GM21360 (cell line): ENCODE results near the gene PGM1.

ENCODE experiments used
- ATAC-seq: cut with Tn5 transposase; IDR thresholded peaks from one replicate; pipeline ENCODE4 v1.9.1; 2021; ENCODE audit warnings: mild to moderate bottlenecking, moderate library complexity; ENCODE audit not compliant: unreplicated experiment

Gene PGM1

GRCh38 chr1:63600248-63600647 lies 7.0 kb downstream of the PGM1 start:
- no peak for ATAC-seq

DNA sequence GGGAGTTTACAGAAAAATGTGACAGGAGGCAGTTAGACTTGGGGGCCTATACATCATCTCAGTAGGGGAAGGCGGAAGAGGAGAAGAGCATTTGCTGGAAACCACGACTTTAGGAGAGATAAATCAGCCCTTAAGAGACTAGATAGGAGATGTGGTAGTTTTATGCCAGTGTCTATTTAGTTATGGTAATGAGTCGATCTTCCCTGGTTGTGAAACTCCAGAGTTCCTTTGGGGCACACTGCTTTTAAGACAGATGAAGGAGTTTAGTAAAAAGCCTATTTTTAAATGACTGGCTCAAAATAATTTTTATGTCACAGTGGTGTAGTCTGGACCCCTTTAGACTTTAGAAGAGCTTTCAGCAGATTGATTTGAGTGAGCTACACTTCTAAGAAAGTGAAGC lies 7.8 kb downstream of the PGM1 start:
- ATAC-seq = no peak

GRCh38 chr1:63601463-63601862 lies 8.3 kb downstream of the PGM1 start:
- no peak for ATAC-seq

DNA sequence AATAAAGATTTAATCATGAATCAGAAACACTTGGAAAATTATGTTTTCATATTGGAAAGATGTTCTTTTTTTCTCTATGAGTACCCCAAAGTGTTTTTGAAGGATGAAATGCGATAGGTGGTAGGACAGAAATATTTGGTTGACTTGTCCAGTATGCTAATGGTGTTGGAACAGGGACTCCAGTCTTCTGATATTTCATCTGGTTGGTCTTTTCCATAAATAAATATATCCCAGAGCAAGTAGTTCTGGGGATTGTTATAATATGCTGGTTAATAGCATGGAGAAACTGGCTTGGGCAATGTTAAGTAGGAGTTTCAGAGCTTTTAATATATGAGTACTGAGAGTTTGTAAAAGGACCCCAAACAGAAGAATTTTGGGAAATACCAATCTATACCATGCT lies 8.7 kb downstream of the PGM1 start:
- ATAC-seq = no peak

GRCh38 chr1:63602629-63603028 lies 9.4 kb downstream of the PGM1 start:
- no peak for ATAC-seq

GRCh38 chr1:63603810-63604209 lies 10.6 kb downstream of the PGM1 start:
- no peak for ATAC-seq

- no peak for ATAC-seq
Measured at GRCh38 chr1:63607322-63607721, 14.1 kb downstream of the PGM1 start.

- no peak for ATAC-seq
Measured at GRCh38 chr1:63611231-63611630, 18.0 kb downstream of the PGM1 start.

DNA sequence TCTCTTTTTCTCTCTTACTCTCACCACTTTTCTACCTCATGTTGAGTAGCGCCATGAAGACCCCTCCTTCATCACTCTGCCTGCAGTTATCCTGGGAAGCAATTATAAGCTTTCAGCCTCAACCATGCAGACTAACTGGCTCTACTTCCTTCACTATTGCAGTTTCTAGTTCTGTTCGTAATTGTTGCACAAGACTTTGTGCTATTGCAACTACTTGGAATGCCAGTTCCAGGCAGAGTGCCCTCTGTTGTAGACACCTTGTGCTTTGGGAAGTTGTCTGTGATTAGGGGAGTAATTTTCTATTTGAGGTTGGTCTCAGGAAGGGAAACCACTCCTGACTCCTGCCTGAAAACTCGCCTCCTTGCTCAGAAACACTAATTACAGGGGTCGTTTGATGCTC lies 19.4 kb downstream of the PGM1 start:
- ATAC-seq = no peak

GRCh38 chr1:63612971-63613370 lies 19.8 kb downstream of the PGM1 start:
- ATAC-seq = no peak

GRCh38 chr1:63615768-63616420 lies 22.7 kb downstream of the PGM1 start:
- peak; percentile 75 for ATAC-seq

- no peak for ATAC-seq
Measured at GRCh38 chr1:63617450-63617849, 24.2 kb downstream of the PGM1 start.

DNA sequence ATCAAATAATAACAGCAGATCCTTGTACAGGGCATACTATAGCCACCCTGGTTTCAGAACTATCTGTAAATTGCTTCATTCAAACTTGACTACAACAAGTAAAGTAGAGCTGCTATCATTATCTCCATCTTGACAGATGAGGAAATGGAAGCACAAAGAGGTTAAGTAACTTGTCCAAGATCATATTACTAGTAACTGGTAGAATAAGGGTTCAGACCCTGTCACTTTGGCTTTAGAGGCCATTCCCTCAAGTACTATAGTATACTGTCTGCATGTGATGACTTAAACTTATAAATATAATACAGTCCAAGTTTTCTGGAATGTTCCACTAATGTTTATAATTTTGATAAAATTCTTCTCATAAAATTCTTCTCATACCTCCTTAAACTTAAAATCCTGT lies 24.8 kb downstream of the PGM1 start:
- no peak for ATAC-seq

DNA sequence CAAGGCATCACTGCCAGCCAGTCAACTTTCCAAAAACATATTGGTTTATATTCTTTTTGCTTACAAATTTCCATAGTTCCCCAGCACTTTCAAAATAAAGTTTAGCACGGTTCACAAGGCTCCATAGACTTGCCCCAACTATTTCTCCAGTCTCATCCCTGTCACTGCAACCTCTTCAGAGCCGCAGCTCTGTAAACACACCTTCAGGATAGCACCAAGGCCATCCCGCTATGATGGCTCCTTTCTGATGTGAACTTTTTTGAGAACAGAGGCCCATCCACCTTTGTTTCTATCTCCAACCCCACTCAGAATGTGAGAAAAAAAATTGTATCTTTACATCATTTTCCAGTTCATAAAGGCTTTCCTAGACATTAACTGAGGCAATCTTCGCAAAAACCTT lies 26.3 kb downstream of the PGM1 start:
- ATAC-seq = no peak

- no peak for ATAC-seq
Measured at GRCh38 chr1:63620671-63621070, 27.5 kb downstream of the PGM1 start.

DNA sequence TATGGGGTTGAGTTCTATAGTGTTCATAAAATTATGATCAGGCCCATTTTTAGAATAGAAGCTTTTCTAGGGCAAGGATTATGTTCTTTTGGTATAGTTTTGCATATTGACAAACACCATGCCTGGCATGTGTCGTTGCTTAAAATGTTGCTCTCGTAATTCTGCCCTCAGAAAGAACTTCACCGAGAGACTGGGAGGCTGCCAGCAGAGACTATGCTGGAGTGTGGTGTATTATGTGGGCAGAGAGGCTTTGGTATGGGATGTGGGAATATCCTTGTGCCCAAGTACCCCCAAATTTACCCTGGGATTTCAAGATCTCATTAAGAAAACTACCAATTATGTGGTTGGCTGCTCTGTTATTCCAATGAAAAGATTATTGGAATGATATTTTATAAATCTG lies 27.9 kb downstream of the PGM1 start:
- ATAC-seq = no peak

- ATAC-seq = no peak
Measured at GRCh38 chr1:63621698-63622097, 28.5 kb downstream of the PGM1 start.

DNA sequence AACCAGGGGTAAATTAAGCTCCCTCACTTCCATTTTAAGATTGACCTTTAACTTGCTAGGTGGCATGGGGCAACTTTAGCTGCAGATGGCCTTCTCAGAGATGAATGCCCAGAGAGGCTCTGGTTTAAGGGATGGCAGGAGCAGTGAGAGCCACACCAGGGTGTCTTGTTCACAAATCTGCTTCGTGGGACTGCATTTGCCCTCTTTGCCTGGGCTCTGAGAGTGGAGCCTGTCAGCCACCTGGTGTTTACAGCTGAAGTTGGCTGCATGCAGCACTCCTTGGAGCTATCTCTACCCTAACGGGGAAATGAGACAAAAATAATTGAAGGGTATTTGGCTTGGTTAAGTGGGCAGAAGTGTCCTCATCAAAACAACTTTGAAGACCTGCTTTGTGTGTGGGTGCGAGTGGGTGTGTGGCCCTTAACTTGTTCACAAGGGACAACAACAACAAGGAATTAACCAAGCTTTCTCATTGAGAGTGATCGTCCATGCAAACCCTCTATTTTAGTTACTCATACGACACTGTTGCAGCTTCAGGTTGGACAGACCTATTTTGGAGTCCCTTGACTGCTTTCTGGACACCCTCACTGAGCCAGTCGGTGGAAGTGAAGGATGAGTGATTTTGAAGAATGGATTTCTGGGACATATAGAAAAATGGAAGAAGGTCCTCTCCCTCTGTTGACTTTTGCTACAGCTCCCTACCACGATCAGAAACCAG lies 29.8 kb downstream of the PGM1 start:
- no peak for ATAC-seq

- ATAC-seq = no peak
Measured at GRCh38 chr1:63623952-63624351, 30.7 kb downstream of the PGM1 start.

DNA sequence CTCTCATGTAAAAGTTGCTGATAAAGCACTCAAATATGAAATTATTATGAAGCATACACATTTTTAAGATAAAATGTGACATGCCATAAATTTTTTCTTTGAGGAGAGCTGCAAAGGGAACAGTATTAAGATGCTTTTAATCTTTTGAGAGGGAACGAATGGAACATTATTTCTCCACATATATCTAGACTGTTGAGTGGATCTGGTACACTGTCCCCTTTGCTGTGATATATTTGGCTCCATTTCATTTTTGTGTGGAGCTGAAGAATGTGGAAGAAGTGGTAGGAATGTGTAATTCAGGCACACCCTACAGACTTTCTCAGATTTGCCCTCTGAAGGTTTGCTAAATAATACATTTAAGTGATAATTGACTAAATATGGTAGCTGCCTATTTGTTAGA lies 31.7 kb downstream of the PGM1 start:
- ATAC-seq = no peak

DNA sequence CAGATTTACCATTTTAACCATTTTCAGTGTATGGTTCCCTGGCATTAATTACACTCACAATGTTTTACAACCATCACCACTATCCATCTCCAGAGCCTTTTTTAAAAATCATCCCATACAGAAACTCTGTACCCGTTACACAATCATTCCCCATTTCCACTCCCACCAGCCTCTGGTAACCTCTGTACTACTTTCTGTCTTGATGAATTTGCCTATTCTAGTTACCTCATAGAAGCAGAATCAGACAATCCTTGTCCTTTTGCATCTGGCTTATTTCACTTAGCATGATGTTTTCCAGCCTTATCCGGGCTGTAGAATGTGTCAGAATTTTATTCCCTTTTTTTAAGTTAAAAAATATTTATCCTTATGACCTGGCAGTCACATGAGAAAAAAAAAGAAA lies 33.0 kb downstream of the PGM1 start:
- ATAC-seq = no peak

- no peak for ATAC-seq
Measured at GRCh38 chr1:63628607-63629006, 35.4 kb downstream of the PGM1 start.

- no peak for ATAC-seq
Measured at GRCh38 chr1:63630238-63630637, 37.0 kb downstream of the PGM1 start.
